GM13976 (cell line): Measurements from ENCODE around the gene SYT1.

ENCODE experiments used
- DNase-seq: peaks from one replicate; pipeline ENCODE4 v3.0.0; 2012; ENCODE audit warnings: low spot score
- in situ Hi-C: fragments of 300-500 bp; cut with MboI; formaldehyde crosslinking; loops from one replicate; pipeline ENCODE4 v1.12.0; 2022; ENCODE audit warnings: low sequenced_read_pairs, mixed read lengths, inconsistent platforms; ENCODE audit not compliant: unreplicated experiment
- TF ChIP-seq, protein P1 (sequence below): IDR thresholded peaks from 2 replicates; pipeline ENCODE4 v1.5.1; 2012; ENCODE audit warnings: borderline replicate concordance, mild to moderate bottlenecking; ENCODE audit not compliant: insufficient read depth; ENCODE audit errors: extremely low read depth, missing control alignments, control extremely low read depth

SYT1 gene

DNA sequence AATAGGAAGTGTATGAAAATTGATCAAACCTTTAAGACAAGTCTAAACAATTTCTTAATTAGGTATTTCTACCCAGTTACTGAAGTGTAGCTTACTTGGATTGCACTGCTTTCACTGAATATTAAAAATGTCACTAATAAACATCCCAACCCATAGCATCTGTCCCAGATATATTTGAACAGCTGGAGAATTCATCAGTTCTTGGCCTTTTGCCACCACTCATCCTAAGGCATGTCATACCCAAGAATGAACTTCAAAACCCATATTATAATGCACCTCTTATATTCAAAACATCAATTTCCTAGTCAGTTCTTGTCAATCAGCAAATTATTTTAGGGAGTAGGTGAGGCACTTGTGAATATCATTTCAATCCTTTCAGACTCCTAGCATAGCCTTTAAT is 433.9 kb downstream of the SYT1 start:
- TF ChIP-seq, protein P1, sequence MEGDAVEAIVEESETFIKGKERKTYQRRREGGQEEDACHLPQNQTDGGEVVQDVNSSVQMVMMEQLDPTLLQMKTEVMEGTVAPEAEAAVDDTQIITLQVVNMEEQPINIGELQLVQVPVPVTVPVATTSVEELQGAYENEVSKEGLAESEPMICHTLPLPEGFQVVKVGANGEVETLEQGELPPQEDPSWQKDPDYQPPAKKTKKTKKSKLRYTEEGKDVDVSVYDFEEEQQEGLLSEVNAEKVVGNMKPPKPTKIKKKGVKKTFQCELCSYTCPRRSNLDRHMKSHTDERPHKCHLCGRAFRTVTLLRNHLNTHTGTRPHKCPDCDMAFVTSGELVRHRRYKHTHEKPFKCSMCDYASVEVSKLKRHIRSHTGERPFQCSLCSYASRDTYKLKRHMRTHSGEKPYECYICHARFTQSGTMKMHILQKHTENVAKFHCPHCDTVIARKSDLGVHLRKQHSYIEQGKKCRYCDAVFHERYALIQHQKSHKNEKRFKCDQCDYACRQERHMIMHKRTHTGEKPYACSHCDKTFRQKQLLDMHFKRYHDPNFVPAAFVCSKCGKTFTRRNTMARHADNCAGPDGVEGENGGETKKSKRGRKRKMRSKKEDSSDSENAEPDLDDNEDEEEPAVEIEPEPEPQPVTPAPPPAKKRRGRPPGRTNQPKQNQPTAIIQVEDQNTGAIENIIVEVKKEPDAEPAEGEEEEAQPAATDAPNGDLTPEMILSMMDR: no peak
- no peak for DNase-seq
- in situ Hi-C loops: no loop called here

DNA sequence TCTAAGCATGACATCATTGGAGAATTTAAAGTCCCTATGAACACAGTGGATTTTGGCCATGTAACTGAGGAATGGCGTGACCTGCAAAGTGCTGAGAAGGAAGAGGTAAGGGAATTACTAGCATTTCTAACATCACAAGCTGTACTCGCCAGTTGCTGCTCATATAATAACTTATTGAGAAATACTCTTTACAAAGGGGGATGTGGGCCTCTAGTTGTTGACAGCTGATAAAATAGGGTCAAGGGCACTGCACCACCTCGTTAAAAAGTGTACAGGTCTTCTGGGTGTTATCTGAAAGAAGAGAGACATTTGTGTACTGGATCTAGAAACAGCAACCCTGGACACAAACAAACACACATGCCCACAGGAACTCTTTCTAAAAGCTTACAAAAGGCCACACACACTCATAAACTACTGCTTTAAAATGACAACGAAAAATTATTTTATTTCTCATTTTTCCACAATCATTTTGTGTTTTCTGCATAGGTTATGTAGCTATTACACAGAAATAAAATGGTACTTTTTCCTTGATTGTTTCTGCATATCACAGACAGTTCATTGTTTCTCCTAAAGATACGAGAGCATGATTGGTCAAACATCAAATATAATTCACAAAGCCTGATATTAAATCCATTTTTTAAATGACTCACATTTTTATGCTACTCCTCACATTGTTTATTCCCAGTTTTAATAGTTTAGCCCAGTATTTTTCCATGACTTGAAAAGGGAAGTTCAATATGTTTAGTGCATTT is 435.0 kb downstream of the SYT1 start:
- in situ Hi-C loops: no loop called here
- TF ChIP-seq, protein P1: no peak
- no peak for DNase-seq

DNA sequence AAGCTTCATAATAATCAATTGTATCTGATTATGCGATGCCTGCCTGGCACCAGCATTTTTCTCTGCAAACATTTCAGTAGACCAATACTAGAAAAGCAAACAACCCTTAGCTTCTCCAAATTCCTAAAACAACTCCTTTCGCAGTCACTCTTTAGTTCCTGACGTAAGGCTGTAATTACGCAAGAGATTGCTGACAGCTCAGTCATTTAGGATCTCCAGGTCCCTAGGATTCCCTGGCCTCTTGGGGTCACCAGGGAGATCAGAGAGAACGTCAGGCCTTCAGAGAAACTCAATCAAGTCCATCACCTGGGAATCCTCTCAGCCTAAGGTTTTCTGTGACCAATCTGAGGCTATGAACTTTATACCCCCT is 435.6 kb downstream of the SYT1 start:
- TF ChIP-seq, protein P1: no peak
- in situ Hi-C loops: no loop called here
- no peak for DNase-seq

DNA sequence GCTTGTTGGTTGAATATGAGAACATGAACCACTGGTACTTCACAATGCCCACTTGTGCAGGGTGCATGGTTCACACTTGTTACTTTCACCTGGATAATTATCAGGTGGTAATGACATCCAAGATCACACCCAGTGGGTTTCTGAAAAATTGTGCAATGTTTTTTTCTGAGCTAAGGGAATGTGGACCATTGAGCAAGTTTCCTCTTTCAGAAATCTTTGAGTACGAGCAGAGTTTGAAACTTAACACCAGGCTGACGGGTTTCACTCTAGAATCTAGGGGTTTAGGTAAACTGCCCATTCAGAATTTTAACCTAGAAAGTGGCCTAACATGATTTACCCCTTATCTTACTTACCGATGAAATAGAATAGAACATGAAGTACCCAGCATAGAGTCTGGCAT is 436.6 kb downstream of the SYT1 start:
- TF ChIP-seq, protein P1: no peak
- DNase-seq: no peak
- in situ Hi-C loops: no loop called here

DNA sequence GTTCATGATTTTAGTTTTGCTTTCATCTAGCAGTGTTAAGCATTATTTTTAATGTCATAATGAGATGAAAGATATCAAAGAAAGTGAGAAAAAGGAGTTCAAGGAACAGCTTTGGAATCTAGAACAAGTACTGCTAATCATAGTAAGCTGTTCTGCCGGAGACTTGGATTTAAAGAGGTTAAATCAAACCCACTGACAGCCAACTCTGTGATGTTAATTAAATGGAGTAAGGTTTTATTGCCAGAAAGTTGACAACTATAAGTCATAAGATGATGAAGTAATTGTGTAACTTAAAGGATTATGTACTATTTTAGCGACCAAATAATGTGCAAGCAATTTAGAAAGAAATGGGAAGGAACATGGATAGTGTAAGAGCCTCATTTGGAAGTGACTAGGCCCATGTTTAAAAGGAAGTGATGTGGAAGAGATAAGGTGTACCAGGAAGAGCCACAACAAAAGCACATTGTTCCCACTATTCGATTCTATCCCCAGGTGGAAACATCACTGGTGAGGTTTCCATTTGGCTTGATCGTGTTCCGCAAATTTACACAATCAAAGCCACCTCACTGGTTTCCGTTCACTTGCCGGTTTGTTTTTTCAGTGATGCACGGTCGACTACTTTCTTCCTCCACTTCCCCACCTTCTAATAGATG is 437.7 kb downstream of the SYT1 start:
- DNase-seq: no peak
- in situ Hi-C loops: no loop called here

DNA sequence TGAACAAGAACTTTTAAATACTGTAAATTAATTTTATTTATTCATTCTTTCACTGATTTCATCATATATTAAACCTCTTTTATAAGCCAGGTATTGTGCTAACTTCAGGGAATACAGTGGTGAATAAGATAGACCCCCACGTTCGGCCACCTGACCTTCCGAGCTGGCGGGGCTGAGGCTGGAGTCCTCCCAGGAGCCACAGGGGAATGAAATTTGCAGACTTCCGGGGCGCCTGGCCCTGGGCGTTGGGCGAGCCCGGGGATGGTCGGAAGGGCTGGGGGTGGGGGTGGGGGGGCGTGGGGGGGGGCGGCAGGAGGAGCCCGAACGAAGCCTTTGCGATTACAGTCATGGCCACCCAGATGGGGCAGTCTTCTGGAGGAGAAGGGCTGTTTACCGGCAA is 442.8 kb downstream of the SYT1 start:
- no peak for DNase-seq
- in situ Hi-C loops: no loop called here
- TF ChIP-seq, protein P1: no peak

More for the DNA sequence above, 437.7 kb downstream of the SYT1 start:
- TF ChIP-seq, protein P1: no peak
